ENCODE data around the gene PODNL1. TPM values are rescaled to one million over a fixed set of nuclear protein-coding genes. Genes with fewer than 3 reads are reported as not detected.
A peak's percentile ranks its signal among the peaks of the same experiment; 100 is the strongest.

Gene PODNL1
- total and polyA plus RNA-seq, 2 experiments from 2014 or later: 6.2 to 45.3 TPM

DNA sequence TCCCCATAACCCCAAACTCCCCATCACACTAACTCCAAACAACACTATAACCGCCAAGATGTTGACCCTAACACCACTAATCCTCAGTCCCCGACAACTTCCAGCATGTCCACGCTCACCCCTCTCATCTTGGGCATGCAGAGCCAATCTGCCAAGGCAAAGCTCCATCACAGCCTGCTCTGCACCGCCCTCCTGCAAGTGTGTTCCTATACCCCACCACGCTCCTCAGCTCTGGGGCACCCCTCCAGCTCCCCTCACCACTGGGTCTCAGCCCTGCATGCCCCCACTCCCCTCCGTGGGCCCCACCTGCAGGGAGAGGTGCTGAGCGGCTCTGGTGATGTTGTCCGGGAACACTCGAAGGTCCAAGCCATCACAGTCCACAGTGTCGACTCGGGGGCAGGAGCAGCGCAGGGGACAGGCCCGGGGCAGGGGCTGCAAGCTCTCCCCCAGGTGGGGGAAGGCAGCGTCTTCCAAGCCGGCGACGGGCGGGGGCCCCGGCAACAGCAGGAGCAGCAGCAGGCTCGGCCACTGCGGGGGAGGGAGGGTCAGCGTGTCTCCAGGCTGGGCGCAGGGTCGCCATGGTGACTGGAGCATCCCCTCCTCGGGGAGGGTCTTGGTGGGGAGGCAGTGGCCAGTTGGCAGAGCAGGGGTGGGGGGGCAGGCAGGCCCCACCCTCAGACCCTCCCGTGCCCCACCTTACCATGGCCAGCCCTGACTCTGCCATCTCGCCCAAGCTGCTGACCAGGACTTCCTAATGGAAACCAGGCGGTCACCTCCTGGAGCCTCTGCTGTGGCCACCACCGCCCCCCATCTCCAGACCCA lies 527 bp downstream of the PODNL1 start:
- peak; percentile 67 for DNase-seq
- Histone ChIP-seq H3K9me2 (ENCODE audit: insufficient read depth) (no peaks in the 10 kb centered on the region), H3F3A (ENCODE audit: insufficient read depth) (no peaks in the 10 kb centered on the region), H3K27me3 (replicated peaks; ENCODE audit: insufficient read depth) (no peaks in the 10 kb centered on the region), H3K9ac (peak overlapping the region; percentile 69), H3K27ac (peak overlapping the region; percentile 39), H3K9me3 (ENCODE audit: low read depth) (no peaks in the 10 kb centered on the region), H3K4me1 (ENCODE audit: insufficient read depth) (peaks cover 6% of the 10 kb centered on the region), H3K36me3 (ENCODE audit: low read depth) (no peaks in the 10 kb centered on the region), H3K79me2 (ENCODE audit: insufficient read depth) (no peaks in the 10 kb centered on the region), H3K4me2 (ENCODE audit: unreplicated experiment) (peak overlapping the region; percentile 67), H3K4me3 (peak overlapping the region; percentile 74), H4K20me1 (ENCODE audit: insufficient read depth) (no peaks in the 10 kb centered on the region), H2AFZ (peak overlapping the region; percentile 78)
- in situ Hi-C loops (cut with MboI): no loop called here
- no peak for TF ChIP-seq EZH2 (IDR thresholded peaks at IDR 0.05; ENCODE audit: insufficient read depth, poor library complexity, severe bottlenecking)
- no peak for TF ChIP-seq EZH2phosphoT487 (IDR thresholded peaks at IDR 0.05; ENCODE audit: insufficient read depth, low read depth)
- 10 to 14% methylated on average over 19 to 26 of the region's 29 CpGs for WGBS, 2 experiments (ENCODE audit: low coverage in 1 of 2, low lambda C conversion rate in 2 of 2, missing lambda C conversion rate in 2 of 2)

DNA sequence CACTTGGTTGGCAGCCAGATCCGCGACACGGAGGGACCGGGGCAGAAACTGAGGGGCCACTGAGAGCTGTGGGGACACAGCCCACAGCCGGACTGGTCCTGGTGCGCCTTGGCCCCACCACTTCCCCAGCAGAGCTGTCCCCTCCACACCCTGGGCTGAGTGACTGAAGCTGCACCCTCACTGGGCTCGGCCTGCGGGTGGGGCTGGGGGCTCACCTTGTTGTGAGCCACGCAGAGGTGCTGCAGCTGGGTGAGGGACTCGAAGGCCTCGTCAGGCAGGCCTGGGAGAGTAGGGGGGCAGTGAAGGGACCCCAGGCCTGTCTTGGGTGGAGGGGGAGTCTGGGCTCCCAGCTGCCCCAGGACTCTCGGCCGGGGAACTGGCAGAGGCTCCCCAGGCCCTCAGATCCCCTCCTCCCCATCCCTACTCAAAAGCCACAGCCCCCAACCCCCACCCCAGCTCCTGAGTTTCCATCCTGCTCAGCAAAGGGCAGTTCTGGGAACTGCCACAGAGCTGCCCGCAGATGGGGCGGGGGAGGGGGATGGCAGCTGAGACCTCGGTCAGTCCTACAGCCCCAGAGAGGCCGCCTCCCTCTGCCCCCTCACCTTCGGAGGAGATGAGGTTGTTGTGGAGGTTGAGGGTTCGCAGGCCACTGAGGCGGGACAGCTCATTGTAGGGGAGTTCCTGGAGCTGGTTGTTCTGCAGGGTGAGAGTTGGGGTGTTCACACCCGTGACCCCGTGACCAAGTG lies 2.3 kb downstream of the PODNL1 start:
- Histone ChIP-seq H3F3A (ENCODE audit: insufficient read depth) (no peaks in the 10 kb centered on the region), H3K4me3 (no peak overlapping the region), H3K4me2 (ENCODE audit: unreplicated experiment) (no peak overlapping the region), H4K20me1 (ENCODE audit: insufficient read depth) (no peaks in the 10 kb centered on the region), H3K9me2 (ENCODE audit: insufficient read depth) (no peaks in the 10 kb centered on the region), H3K9me3 (ENCODE audit: low read depth) (no peaks in the 10 kb centered on the region), H3K4me1 (ENCODE audit: insufficient read depth) (peaks cover 6% of the 10 kb centered on the region), H3K79me2 (ENCODE audit: insufficient read depth) (no peaks in the 10 kb centered on the region), H3K9ac (no peak overlapping the region), H3K27me3 (replicated peaks; ENCODE audit: insufficient read depth) (no peaks in the 10 kb centered on the region), H3K27ac (no peak overlapping the region), H2AFZ (no peak overlapping the region), H3K36me3 (ENCODE audit: low read depth) (no peaks in the 10 kb centered on the region; the same call in 1 of the 2 replicates)
- DNase-seq: no peak
- TF ChIP-seq EZH2 (IDR thresholded peaks at IDR 0.05; ENCODE audit: insufficient read depth, poor library complexity, severe bottlenecking) (no peak), EZH2phosphoT487 (IDR thresholded peaks at IDR 0.05; ENCODE audit: insufficient read depth, low read depth) (no peak)
- in situ Hi-C loops (cut with MboI): no loop called here
- WGBS, 2 experiments (ENCODE audit: low coverage in 1 of 2, low lambda C conversion rate in 2 of 2, missing lambda C conversion rate in 2 of 2): 86% methylated on average over 20 to 22 of the region's 22 CpGs

GRCh38 chr19:13934785-13935109 lies 3.5 kb downstream of the PODNL1 start:
- no peaks in the 10 kb centered on the region; the same call in 1 of the 2 replicates for H3K36me3 ChIP-seq (ENCODE audit: low read depth)
- no peaks in the 10 kb centered on the region for H3F3A ChIP-seq (ENCODE audit: insufficient read depth)
- no peaks in the 10 kb centered on the region for H3K9me2 ChIP-seq (ENCODE audit: insufficient read depth)
- TF ChIP-seq EZH2phosphoT487 (IDR thresholded peaks at IDR 0.05; ENCODE audit: insufficient read depth, low read depth) (no peak), EZH2 (IDR thresholded peaks at IDR 0.05; ENCODE audit: insufficient read depth, poor library complexity, severe bottlenecking) (no peak)
- 93% methylated on average over 2 of the region's 2 CpGs for WGBS, 2 experiments (ENCODE audit: low coverage in 1 of 2, low lambda C conversion rate in 2 of 2, missing lambda C conversion rate in 2 of 2)
- H3K9ac ChIP-seq: no peak overlapping the region
- in situ Hi-C loops (cut with MboI): no loop called here
- H3K27me3 ChIP-seq (replicated peaks; ENCODE audit: insufficient read depth): no peaks in the 10 kb centered on the region
- DNase-seq: no peak
- H3K79me2 ChIP-seq (ENCODE audit: insufficient read depth): no peaks in the 10 kb centered on the region
- H3K4me1 ChIP-seq (ENCODE audit: insufficient read depth): peaks cover 6% of the 10 kb centered on the region
- H3K4me2 ChIP-seq (ENCODE audit: unreplicated experiment): no peak overlapping the region
- H3K9me3 ChIP-seq (ENCODE audit: low read depth): no peaks in the 10 kb centered on the region
- no peak overlapping the region for H2AFZ ChIP-seq
- no peaks in the 10 kb centered on the region for H4K20me1 ChIP-seq (ENCODE audit: insufficient read depth)
- no peak overlapping the region for H3K27ac ChIP-seq
- H3K4me3 ChIP-seq: no peak overlapping the region

GRCh38 chr19:13932911-13933393 lies 5.3 kb downstream of the PODNL1 start:
- Histone ChIP-seq H3K36me3 (ENCODE audit: low read depth) (no peaks in the 10 kb centered on the region; the same call in 1 of the 2 replicates), H3K9me3 (ENCODE audit: low read depth) (no peaks in the 10 kb centered on the region), H3K27me3 (replicated peaks; ENCODE audit: insufficient read depth) (no peaks in the 10 kb centered on the region), H3K27ac (no peak overlapping the region), H3K4me1 (ENCODE audit: insufficient read depth) (no peaks in the 10 kb centered on the region), H3K9ac (no peak overlapping the region), H3K9me2 (ENCODE audit: insufficient read depth) (no peaks in the 10 kb centered on the region), H3F3A (ENCODE audit: insufficient read depth) (no peaks in the 10 kb centered on the region), H3K79me2 (ENCODE audit: insufficient read depth) (no peaks in the 10 kb centered on the region), H4K20me1 (ENCODE audit: insufficient read depth) (no peaks in the 10 kb centered on the region), H3K4me2 (ENCODE audit: unreplicated experiment) (no peak overlapping the region), H2AFZ (no peak overlapping the region), H3K4me3 (no peak overlapping the region)
- no peak for DNase-seq
- TF ChIP-seq EZH2phosphoT487 (IDR thresholded peaks at IDR 0.05; ENCODE audit: insufficient read depth, low read depth) (no peak), EZH2 (IDR thresholded peaks at IDR 0.05; ENCODE audit: insufficient read depth, poor library complexity, severe bottlenecking) (no peak)
- in situ Hi-C loops (cut with MboI): no loop called here
- 92 to 94% methylated on average over 35 to 42 of the region's 42 CpGs for WGBS, 2 experiments (ENCODE audit: low coverage in 1 of 2, low lambda C conversion rate in 2 of 2, missing lambda C conversion rate in 2 of 2)

Measured in GM23248 (cell line).